Measurements from ENCODE around the gene C10orf143.
A peak's percentile ranks its signal among the peaks of the same experiment; 100 is the strongest.

C10orf143 gene

GRCh38 chr10:130050721-130051120 lies 59.9 kb downstream of the C10orf143 start:
- Mint-ChIP-seq H3K4me3 (no peak overlapping the region), H3K27ac (no peak overlapping the region), H3K27me3 (peaks cover 15% of the 10 kb centered on the region), H3K4me1 (no peaks in the 10 kb centered on the region), H3K36me3 (peaks cover 8% of the 10 kb centered on the region), H3K9me3 (peaks cover under 1% of the 10 kb centered on the region)
- no peak for ATAC-seq

- Mint-ChIP-seq H3K27me3 (peaks cover 15% of the 10 kb centered on the region), H3K4me3 (no peak overlapping the region), H3K9me3 (peaks cover 2% of the 10 kb centered on the region), H3K36me3 (peaks cover 8% of the 10 kb centered on the region), H3K4me1 (no peaks in the 10 kb centered on the region), H3K27ac (no peak overlapping the region)
- no peak for ATAC-seq
Observed at GRCh38 chr10:130049987-130050386, 60.6 kb downstream of the C10orf143 start.

- Mint-ChIP-seq H3K4me1 (no peaks in the 10 kb centered on the region), H3K27ac (no peak overlapping the region)
Observed at GRCh38 chr10:130049244-130049643, 61.4 kb downstream of the C10orf143 start.

GRCh38 chr10:130048081-130048480 lies 62.5 kb downstream of the C10orf143 start:
- no peak for ATAC-seq
- no peaks in the 10 kb centered on the region for H3K4me1 Mint-ChIP-seq

More at GRCh38 chr10:130049244-130049643, 61.4 kb downstream of the C10orf143 start:
- H3K36me3 Mint-ChIP-seq: peaks cover 8% of the 10 kb centered on the region
- peaks cover 17% of the 10 kb centered on the region for H3K27me3 Mint-ChIP-seq
- peaks cover 2% of the 10 kb centered on the region for H3K9me3 Mint-ChIP-seq
- no peak for ATAC-seq
- H3K4me3 Mint-ChIP-seq: no peak overlapping the region

GRCh38 chr10:130047336-130047735 lies 63.3 kb downstream of the C10orf143 start:
- no peaks in the 10 kb centered on the region for H3K36me3 Mint-ChIP-seq
- no peak for ATAC-seq
- no peak overlapping the region for H3K4me3 Mint-ChIP-seq

More at GRCh38 chr10:130048081-130048480, 62.5 kb downstream of the C10orf143 start:
- H3K4me3 Mint-ChIP-seq: no peak overlapping the region
- peaks cover 27% of the 10 kb centered on the region for H3K27me3 Mint-ChIP-seq
- no peak overlapping the region for H3K27ac Mint-ChIP-seq
- H3K9me3 Mint-ChIP-seq: peaks cover 2% of the 10 kb centered on the region
- no peaks in the 10 kb centered on the region for H3K36me3 Mint-ChIP-seq

GRCh38 chr10:130046591-130046990 lies 64.0 kb downstream of the C10orf143 start:
- no peak for ATAC-seq
- no peaks in the 10 kb centered on the region for H3K36me3 Mint-ChIP-seq
- peaks cover 2% of the 10 kb centered on the region for H3K9me3 Mint-ChIP-seq
- no peak overlapping the region for H3K27ac Mint-ChIP-seq
- peaks cover 27% of the 10 kb centered on the region for H3K27me3 Mint-ChIP-seq
- H3K4me1 Mint-ChIP-seq: no peaks in the 10 kb centered on the region
- no peak overlapping the region for H3K4me3 Mint-ChIP-seq

More at GRCh38 chr10:130047336-130047735, 63.3 kb downstream of the C10orf143 start:
- Mint-ChIP-seq H3K27ac (no peak overlapping the region), H3K4me1 (no peaks in the 10 kb centered on the region), H3K9me3 (peaks cover 2% of the 10 kb centered on the region), H3K27me3 (peaks cover 27% of the 10 kb centered on the region)

GRCh38 chr10:130045801-130046321 lies 64.8 kb downstream of the C10orf143 start:
- H3K36me3 Mint-ChIP-seq: no peaks in the 10 kb centered on the region
- no peak overlapping the region for H3K4me3 Mint-ChIP-seq
- H3K4me1 Mint-ChIP-seq: no peaks in the 10 kb centered on the region
- ATAC-seq: peak; percentile 44
- H3K27ac Mint-ChIP-seq: no peak overlapping the region
- H3K27me3 Mint-ChIP-seq: peaks cover 27% of the 10 kb centered on the region
- H3K9me3 Mint-ChIP-seq: peaks cover 2% of the 10 kb centered on the region

- Mint-ChIP-seq H3K4me3 (no peak overlapping the region), H3K9me3 (peaks cover 2% of the 10 kb centered on the region), H3K27ac (no peak overlapping the region), H3K4me1 (no peaks in the 10 kb centered on the region), H3K27me3 (peaks cover 27% of the 10 kb centered on the region), H3K36me3 (no peaks in the 10 kb centered on the region)
- no peak for ATAC-seq
Observed at GRCh38 chr10:130045091-130045652, 65.5 kb downstream of the C10orf143 start.

GRCh38 chr10:130044067-130045061 lies 66.3 kb downstream of the C10orf143 start:
- no peak for ATAC-seq
- H3K4me3 Mint-ChIP-seq: no peak overlapping the region
- H3K36me3 Mint-ChIP-seq: no peaks in the 10 kb centered on the region
- peaks cover 24% of the 10 kb centered on the region for H3K27me3 Mint-ChIP-seq
- H3K4me1 Mint-ChIP-seq: no peaks in the 10 kb centered on the region
- no peak overlapping the region for H3K27ac Mint-ChIP-seq
- H3K9me3 Mint-ChIP-seq: peaks cover 2% of the 10 kb centered on the region

- Mint-ChIP-seq H3K27me3 (peaks cover 17% of the 10 kb centered on the region), H3K27ac (no peak overlapping the region), H3K9me3 (peaks cover 2% of the 10 kb centered on the region), H3K4me1 (no peaks in the 10 kb centered on the region), H3K36me3 (no peaks in the 10 kb centered on the region), H3K4me3 (no peak overlapping the region)
- no peak for ATAC-seq
Observed at GRCh38 chr10:130043491-130043890, 67.1 kb downstream of the C10orf143 start.

- Mint-ChIP-seq H3K36me3 (no peaks in the 10 kb centered on the region), H3K4me3 (no peak overlapping the region), H3K27me3 (peaks cover 25% of the 10 kb centered on the region), H3K9me3 (peaks cover 2% of the 10 kb centered on the region), H3K4me1 (no peaks in the 10 kb centered on the region), H3K27ac (no peak overlapping the region)
- ATAC-seq: no peak
Observed at GRCh38 chr10:130042381-130042780, 68.2 kb downstream of the C10orf143 start.

- H3K27ac Mint-ChIP-seq: no peak overlapping the region
- H3K36me3 Mint-ChIP-seq: no peaks in the 10 kb centered on the region
- H3K4me3 Mint-ChIP-seq: no peak overlapping the region
- peaks cover 2% of the 10 kb centered on the region for H3K9me3 Mint-ChIP-seq
- no peaks in the 10 kb centered on the region for H3K4me1 Mint-ChIP-seq
- no peak for ATAC-seq
- H3K27me3 Mint-ChIP-seq: peaks cover 32% of the 10 kb centered on the region
Observed at GRCh38 chr10:130041451-130042371, 68.9 kb downstream of the C10orf143 start.

- Mint-ChIP-seq H3K36me3 (no peaks in the 10 kb centered on the region), H3K4me3 (no peak overlapping the region), H3K27ac (no peak overlapping the region), H3K9me3 (peaks cover 2% of the 10 kb centered on the region), H3K4me1 (no peaks in the 10 kb centered on the region), H3K27me3 (peaks cover 33% of the 10 kb centered on the region)
- no peak for ATAC-seq
Observed at GRCh38 chr10:130040817-130041330, 69.8 kb downstream of the C10orf143 start.

GRCh38 chr10:130040351-130040750 lies 70.3 kb downstream of the C10orf143 start:
- Mint-ChIP-seq H3K36me3 (no peaks in the 10 kb centered on the region), H3K9me3 (no peaks in the 10 kb centered on the region), H3K27me3 (peaks cover 33% of the 10 kb centered on the region), H3K4me1 (no peaks in the 10 kb centered on the region), H3K4me3 (no peak overlapping the region), H3K27ac (no peak overlapping the region)
- ATAC-seq: no peak

All from stimulated activated memory B cell treated with anti-CD40 and anti-IgM and Interleukin-4, amounts not matched to agents 10 μg/mL and 1 μg/mL and 100 μg/mL, for 72 hours (primary cell).